ENCODE data around the gene E2F7. TPM values are rescaled to one million over a fixed set of nuclear protein-coding genes. Genes with fewer than 3 reads are reported as not detected.

E2F7 gene
- total RNA-seq, 1 experiment from 2014 or later = 19.5 TPM

GRCh38 chr12:77044721-77045120 is 20.6 kb downstream of the E2F7 start:
- H3K4me1 ChIP-seq (ENCODE audit: control insufficient read depth in 1 of 2, insufficient read depth in 2 of 2, low read length in 2 of 2) = no peaks in the 10 kb centered on the region
- ChIA-PET POLR2A (no interaction called here), CTCF (no interaction called here), RAD21 (ENCODE audit: low non-redundant PET in 1 of 2, low total read pairs in 2 of 2, uncharacterized antibody in 2 of 2, unreplicated experiment in 2 of 2) (no interaction called here)
- H3K36me3 ChIP-seq (ENCODE audit: control insufficient read depth in 1 of 2, insufficient read depth in 2 of 2, low read length in 2 of 2) = peaks cover 30 to 75% of the 10 kb centered on the region in 2 experiments
- H3K9ac ChIP-seq (ENCODE audit: low read length) = no peak overlapping the region
- TF ChIP-seq POLR2AphosphoS5 (IDR thresholded peaks at IDR 0.05; ENCODE audit: low read depth, low read length) (no peak), MAX (IDR thresholded peaks at IDR 0.05) (no peak), TCF7L2 (IDR thresholded peaks at IDR 0.05; ENCODE audit: borderline replicate concordance, extremely low read depth, insufficient read depth, insufficient read length) (no peak), POLR2A (IDR thresholded peaks at IDR 0.05; ENCODE audit: borderline replicate concordance, extremely low read depth, insufficient read depth, insufficient read length) (no peak), ZBTB33 (IDR thresholded peaks at IDR 0.05; ENCODE audit: extremely low read depth, insufficient replicate concordance, low read length) (no peak), CTCF (IDR thresholded peaks at IDR 0.05 in 2 of 3, conservative IDR thresholded peaks at IDR 0.05 in 1 of 3; ENCODE audit: borderline replicate concordance in 1 of 3, insufficient read depth in 1 of 3, low read depth in 2 of 3, low read length in 2 of 3) (no peak), YY1 (IDR thresholded peaks at IDR 0.05; ENCODE audit: extremely low read depth, insufficient replicate concordance, low read depth, low read length) (no peak), EZH2 (IDR thresholded peaks at IDR 0.05) (no peak), ATF3 (IDR thresholded peaks at IDR 0.05) (no peak), SP1 (IDR thresholded peaks at IDR 0.05; ENCODE audit: low read depth) (no peak), RAD21 (IDR thresholded peaks at IDR 0.05; ENCODE audit: low read depth) (no peak), FOSL1 (IDR thresholded peaks at IDR 0.05; ENCODE audit: low read depth) (no peak)
- H2AFZ ChIP-seq (ENCODE audit: low read depth, low read length, poor library complexity, severe bottlenecking) = no peak overlapping the region
- H3K27ac ChIP-seq (ENCODE audit: low read depth, low read length) = no peak overlapping the region
- intact Hi-C loops (cut with micrococcal nuclease) = no loop called here
- no TSS peak for BruUV-seq (replicated peaks)
- no peak for ATAC-seq
- no peaks in the 10 kb centered on the region for H3K79me2 ChIP-seq (ENCODE audit: insufficient read depth, low read length)
- no peak overlapping the region for H3K4me2 ChIP-seq (ENCODE audit: low read length)
- no peaks in the 10 kb centered on the region for H3K9me2 ChIP-seq (ENCODE audit: insufficient read depth)
- H3K27me3 ChIP-seq (ENCODE audit: insufficient read depth, low read length) = no peaks in the 10 kb centered on the region
- H4K20me1 ChIP-seq (ENCODE audit: insufficient read depth) = no peaks in the 10 kb centered on the region; the same call in 1 of the 2 replicates
- no peak for DNase-seq (ENCODE audit: low read depth, low spot score)
- no peaks in the 10 kb centered on the region for H3K9me3 ChIP-seq (ENCODE audit: control insufficient read depth in 1 of 2, insufficient read depth in 1 of 2, low read depth in 1 of 2, low read length in 2 of 2)
- no peak overlapping the region for H3K4me3 ChIP-seq (replicated peaks in 1 of 2; ENCODE audit: low read depth in 1 of 2, low read length in 2 of 2)
